ENCODE data around the gene TSC22D3.
A peak's percentile ranks its signal among the peaks of the same experiment; 100 is the strongest.

The TSC22D3 gene

DNA sequence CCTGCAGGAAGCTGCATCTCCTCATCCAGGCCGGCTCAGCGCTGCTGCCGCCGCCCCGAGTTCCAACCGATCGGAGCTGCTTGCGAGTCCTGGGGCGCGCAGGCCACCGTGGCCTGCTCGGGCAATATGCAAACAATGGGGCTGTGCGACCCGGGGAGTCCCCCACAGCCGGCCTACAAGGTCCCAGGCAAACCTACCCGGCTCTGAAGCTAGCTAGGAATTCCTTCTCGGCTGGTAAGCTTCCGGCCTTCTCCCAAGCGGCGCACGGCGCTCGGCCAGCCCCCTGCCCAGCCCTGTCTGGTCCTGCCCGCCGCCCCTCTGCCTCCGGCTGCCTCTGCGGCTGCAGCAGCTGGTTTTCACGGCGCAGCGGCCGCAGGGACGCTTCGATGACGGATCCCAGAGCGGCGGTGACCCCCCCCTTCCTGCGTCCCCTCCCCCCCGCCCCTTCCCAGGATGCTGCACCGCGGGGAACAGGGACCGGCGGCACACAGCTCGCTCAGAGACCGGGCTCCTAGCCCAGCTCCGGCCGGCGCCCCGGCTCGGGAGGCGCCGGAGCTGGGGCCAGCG is 59.4 kb downstream of the TSC22D3 start:
- peak overlapping the region; percentile 71 for H3K4me3 ChIP-seq (ENCODE audit: low read length)
- no peak for DNase-seq (ENCODE audit: low read depth)
- TF ChIP-seq, protein P1, sequence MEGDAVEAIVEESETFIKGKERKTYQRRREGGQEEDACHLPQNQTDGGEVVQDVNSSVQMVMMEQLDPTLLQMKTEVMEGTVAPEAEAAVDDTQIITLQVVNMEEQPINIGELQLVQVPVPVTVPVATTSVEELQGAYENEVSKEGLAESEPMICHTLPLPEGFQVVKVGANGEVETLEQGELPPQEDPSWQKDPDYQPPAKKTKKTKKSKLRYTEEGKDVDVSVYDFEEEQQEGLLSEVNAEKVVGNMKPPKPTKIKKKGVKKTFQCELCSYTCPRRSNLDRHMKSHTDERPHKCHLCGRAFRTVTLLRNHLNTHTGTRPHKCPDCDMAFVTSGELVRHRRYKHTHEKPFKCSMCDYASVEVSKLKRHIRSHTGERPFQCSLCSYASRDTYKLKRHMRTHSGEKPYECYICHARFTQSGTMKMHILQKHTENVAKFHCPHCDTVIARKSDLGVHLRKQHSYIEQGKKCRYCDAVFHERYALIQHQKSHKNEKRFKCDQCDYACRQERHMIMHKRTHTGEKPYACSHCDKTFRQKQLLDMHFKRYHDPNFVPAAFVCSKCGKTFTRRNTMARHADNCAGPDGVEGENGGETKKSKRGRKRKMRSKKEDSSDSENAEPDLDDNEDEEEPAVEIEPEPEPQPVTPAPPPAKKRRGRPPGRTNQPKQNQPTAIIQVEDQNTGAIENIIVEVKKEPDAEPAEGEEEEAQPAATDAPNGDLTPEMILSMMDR (conservative IDR thresholded peaks at IDR 0.05; ENCODE audit: low read depth, low read length): no peak

DNA sequence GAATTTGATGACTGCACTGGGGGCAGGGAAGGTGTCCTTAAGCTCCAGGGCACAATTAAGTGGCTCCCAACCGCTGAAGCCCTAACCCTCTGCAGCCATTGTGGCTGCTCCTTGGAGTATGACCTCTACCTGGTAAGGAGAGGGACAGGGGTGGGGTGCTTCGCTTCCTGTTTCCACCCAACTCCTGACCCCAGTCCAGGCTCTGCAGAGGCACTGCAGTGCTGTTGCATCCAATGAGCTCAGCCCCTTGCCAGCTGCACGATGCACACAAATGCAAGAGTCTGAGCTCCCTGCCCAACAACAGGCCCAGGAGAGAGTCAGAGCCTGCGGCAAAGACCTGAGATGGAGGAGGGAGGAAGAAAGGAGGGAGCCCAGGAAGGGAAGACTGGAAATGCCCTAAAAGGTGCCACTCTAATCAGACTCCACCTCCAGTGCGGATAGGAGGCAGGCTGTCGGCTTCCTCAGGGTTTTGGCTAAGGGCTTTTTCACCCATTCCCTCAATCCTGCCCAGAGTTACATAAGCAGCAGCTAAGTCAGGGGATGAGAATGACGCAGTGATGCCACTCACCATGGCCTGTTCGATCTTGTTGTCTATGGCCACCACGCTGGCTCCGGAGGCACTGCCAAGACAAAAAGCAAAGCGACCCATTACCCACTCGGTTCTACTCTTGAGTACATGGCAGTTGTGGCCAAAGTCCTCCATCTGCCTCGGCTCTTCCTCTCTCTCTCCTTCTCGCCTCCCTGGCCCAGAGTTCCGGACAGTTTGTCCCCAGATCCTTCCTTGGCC is 60.1 kb downstream of the TSC22D3 start:
- H3K4me3 ChIP-seq (ENCODE audit: low read length): peak overlapping the region; percentile 71
- no peak for DNase-seq (ENCODE audit: low read depth)
- TF ChIP-seq, protein P1 (conservative IDR thresholded peaks at IDR 0.05; ENCODE audit: low read depth, low read length): no peak

DNA sequence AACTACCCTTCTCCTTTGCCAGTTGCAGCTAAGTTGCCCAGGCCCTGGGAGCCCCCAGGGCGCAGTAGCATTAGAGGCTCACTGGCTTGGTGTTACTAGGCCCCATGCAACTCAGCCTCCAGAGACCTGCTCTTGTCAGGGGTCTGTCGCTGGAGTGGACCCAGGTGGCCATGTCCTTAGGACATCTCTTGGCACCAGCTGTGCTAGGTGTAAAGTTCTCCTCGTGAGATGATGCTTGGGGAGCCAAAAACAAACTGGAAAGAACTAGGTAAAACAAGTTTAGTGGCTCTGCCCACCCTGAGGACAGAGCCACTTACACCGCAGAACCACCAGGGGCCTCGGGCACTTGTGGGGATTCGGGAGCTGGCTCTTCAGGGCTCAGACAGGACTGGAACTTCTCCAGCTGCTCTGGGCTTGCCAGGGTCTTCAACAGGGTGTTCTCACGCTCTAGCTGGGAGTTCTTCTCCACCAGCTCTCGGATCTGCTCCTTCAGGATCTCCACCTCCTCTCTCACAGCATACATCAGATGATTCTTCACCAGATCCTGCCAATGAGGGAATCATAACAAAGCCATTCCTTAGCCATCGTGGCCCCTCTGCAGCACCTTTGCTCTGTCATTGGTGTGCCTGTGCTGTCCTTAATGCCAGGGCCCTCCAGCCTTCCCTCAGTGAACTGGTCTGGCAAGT is 61.2 kb downstream of the TSC22D3 start:
- no peak overlapping the region for H3K4me3 ChIP-seq (ENCODE audit: low read length)
- no peak for DNase-seq (ENCODE audit: low read depth)
- TF ChIP-seq, protein P1 (conservative IDR thresholded peaks at IDR 0.05; ENCODE audit: low read depth, low read length): peak; percentile 25

DNA sequence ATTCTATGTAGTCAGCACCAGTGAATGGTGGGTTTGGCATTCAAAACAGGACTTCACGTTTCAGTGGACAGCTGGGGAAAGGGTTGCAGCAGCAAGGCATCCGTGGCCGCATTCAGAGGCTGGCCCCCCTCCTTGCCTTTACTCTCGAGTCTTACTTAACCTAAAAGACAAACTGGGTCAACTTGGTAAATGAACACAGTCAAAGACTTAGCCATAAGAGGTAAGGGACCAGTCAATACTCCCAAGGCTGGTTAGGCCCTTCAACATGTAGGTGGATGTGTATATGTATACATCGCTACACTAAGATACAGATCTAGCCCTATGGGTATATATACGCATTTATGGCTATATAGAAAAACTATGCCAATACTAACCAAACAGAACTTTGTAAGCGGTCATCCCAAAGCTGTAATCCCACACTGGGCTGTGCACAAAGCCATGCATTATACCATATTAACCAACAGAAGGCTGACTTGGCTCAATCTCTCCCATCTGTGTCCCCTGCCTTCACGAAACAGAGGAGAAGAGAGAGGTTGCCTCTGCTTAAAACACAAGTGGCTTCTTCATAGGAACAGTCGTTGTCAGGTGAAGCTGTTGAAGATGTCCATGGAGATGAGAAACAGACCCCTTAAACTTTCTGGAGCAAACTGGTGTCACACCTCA is 61.9 kb downstream of the TSC22D3 start:
- TF ChIP-seq, protein P1 (conservative IDR thresholded peaks at IDR 0.05; ENCODE audit: low read depth, low read length): no peak
- no peak overlapping the region for H3K4me3 ChIP-seq (ENCODE audit: low read length)
- DNase-seq (ENCODE audit: low read depth): no peak

DNA sequence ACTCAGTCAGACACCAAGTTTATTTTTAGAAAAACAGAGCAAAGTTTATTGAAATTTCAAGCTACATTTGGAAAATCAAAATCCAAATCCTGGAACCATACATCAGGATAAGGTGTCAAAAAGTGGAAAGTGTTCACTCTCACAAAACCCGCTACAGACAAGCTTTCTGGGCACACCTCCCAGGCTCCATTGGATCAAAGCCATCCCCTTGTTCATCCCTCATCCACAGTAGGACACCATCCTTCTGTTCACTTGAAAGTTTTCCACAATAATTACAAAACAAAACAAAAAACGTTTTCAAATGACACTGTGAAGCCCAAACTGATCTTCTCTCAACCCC is 62.4 kb downstream of the TSC22D3 start:
- TF ChIP-seq, protein P1 (conservative IDR thresholded peaks at IDR 0.05; ENCODE audit: low read depth, low read length): no peak
- no peak for DNase-seq (ENCODE audit: low read depth)
- H3K4me3 ChIP-seq (ENCODE audit: low read length): no peak overlapping the region

DNA sequence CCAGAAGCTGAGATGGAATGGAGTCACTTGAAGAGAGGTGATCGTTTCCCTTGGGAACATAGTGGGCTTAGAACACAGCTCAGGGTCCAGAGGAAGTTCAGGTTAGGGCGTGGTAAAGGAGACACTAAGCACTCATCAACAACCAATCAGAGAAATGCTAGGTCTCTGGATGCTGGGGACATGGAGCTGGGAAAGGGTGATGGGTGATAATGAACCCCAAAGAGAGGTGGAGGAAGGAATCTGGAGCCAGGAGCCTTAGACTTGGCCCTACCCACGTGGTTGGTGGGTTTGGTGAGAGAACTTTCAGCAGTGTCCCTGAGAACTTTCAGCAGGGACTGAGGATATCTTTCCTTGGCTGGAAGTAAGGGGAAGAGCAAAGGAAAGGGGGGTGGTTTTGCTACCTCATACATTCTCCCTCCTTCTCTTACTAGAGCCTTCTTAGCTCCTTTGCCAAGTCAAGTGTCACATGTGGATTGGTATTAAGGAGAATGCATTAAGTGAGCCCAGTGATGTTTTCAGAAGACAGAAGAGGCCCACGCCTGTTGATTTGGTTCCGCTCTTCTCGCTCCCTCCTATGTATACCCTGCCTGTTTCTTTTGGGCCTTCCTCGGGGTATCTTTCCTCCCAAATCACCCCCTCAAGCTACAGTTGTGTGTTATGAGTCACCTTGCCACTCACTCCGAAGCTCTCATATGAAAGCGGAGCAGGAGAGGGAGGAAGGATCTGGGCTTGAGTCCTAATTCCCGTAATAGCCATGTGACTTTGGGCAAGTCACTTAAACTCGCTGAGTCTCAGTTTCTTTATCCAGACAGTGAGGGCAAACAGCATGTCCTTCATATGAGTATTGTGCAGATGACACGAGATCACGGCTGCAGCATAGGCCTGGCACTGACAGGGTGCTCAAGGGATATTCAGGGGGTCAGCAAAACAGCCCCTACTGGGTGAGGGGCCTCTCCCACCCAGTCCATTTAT is 63.1 kb downstream of the TSC22D3 start:
- H3K4me3 ChIP-seq (ENCODE audit: low read length): no peak overlapping the region
- no peak for DNase-seq (ENCODE audit: low read depth)
- TF ChIP-seq, protein P1 (conservative IDR thresholded peaks at IDR 0.05; ENCODE audit: low read depth, low read length): no peak

All from retinal pigment epithelial cell (primary cell).